Amygdala (tissue), 56 donors: Measurements from ENCODE around the gene NCK2.

Experiments used
- DNase-seq, 56 donors: peaks; one replicate each; lab custom pipeline; 2025; lab: John Stamatoyannopoulos, UW

Gene NCK2

GRCh38 chr2:105806996-105807395 lies 62.3 kb downstream of the NCK2 start:
- no peak for DNase-seq

DNA sequence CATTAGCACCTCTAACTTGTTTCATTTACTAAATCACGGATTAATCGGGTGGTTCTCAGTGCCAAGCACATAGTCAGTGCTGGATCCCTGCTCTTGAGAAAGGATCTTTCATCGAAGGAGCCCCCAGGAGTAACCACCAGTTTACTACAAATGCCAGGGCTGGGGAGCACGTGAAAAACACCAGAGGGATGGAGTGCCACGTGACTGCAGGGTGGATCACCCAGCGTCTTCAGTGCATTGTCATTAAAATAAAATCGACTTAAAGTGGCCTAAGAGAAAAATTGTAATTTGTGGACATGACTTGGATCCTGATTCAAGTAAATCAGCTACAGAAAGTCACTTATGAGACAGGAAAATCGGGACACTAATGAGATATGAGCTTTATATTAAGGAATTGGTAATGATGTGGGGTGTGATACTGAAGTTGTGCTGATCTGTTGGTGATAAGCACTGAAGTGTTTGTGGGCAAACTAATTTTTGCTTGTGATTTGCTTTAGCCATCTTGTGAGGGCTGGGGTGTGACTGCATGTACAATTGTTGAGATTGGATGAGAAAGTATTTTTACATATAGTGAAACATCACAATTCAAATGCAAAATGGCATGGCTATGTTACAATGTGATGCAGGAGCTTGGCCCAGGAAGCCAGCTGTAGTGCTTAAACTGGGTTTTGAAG lies 63.8 kb downstream of the NCK2 start:
- no peak for DNase-seq

GRCh38 chr2:105809097-105809473 lies 64.4 kb downstream of the NCK2 start:
- DNase-seq: no peak

GRCh38 chr2:105809723-105810122 lies 65.0 kb downstream of the NCK2 start:
- DNase-seq: no peak

DNA sequence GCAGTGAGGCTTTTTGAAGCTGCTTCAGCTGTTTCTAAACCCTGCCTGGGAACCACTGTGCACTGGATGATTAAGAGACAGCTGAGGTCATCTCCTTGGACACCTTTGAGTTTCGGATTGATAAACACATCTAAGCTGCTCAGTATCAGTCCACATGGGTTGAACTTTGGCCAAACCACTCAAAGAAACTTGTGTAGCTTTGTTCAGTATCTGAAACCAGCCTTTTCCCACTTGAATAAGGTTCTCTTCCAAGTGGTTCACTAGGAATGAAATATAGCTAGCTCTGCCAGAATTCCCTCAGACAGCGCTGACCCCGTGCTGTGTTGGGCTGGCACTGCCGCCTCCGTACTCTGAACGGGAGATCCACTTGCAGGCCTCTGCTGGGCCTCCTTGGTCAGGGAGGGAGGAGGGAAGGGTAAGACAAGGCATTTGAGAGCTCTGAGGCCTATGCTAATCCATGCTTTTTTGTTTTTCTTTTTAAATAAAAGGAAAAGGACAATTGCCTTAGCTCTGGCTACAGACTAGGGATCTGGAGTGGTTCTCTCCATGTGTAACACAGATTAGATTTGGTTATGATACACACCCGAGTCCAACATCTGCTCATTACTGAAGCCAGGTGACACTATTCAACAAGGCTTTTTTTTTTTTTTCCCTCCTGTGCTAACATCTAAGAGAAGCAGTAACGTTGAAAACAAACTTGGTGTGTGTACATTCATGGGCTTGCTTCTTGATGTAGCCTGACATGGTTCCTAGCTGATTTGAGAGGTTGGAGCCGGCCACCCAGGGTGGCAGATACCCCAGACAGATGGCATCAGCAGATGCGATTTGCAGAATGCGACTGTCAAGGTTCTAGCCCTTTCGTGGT lies 67.7 kb downstream of the NCK2 start:
- peak in 27 of 56 donors; percentile 5 to 69 (median 25) for DNase-seq

DNA sequence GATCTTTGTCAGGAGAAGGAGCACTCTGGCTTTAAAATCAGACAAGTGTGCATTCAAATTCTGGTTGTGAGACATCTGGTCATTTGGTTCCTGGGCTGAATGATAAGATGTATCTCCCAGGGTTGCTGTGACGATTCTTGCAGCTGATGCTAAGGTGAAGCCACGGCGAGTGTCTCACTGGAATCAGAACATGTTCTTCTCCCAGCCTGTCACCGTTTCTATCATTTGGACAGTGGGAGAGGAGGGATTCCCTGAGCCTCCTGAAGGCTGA lies 68.3 kb downstream of the NCK2 start:
- DNase-seq: no peak

DNA sequence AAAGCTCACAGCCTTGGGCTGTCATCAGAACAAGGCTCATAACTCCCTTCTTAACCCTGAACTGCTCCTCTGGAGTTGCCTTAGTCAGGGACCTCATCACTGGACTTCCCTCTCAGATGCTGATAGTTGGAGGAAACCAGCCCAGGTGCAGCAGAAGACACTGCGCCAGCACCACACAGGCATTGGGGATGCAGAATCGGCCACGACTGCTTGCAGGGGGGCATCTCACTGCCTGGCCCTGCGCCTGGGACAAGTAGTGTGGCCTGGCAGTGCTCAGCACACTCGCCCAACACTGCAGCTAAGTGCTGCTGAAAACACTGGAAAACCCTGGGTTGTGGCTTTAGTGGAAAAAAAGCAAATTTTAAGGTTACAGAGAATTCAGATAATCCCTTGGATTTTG lies 68.7 kb downstream of the NCK2 start:
- no peak for DNase-seq

DNA sequence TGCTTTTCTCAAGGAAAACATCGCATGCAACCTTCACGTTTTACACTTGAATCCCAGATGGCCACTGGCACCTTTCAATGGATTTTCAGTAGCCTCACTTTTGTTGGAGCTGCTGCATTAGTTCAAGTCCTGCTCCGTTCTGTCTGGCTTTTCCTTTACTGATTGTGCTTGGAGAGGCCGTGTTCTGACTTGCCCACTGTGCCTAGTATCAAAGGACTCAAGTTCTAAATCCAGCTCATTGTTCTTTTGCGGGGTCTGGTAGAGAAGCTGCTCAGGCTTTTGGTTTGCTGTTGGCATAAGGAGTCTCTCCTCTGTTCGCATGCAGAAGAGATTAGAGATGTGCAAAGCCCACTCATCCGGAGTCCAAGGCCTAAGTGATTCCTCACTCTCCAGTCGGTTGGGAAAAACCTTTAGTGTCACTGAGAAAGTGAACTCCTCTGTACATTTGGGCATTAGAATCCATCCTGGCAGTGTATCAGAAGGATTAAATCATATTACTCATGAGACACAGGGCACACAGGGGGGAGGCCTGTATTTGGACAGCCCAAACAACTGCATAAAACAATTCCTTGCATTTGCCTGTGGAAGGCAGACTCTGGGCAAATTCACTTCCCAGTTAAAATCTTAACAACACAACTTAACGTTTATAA lies 69.7 kb downstream of the NCK2 start:
- DNase-seq: no peak

GRCh38 chr2:105815401-105815800 lies 70.7 kb downstream of the NCK2 start:
- DNase-seq: no peak

- DNase-seq: no peak
Observed at GRCh38 chr2:105820151-105820550, 75.4 kb downstream of the NCK2 start.

DNA sequence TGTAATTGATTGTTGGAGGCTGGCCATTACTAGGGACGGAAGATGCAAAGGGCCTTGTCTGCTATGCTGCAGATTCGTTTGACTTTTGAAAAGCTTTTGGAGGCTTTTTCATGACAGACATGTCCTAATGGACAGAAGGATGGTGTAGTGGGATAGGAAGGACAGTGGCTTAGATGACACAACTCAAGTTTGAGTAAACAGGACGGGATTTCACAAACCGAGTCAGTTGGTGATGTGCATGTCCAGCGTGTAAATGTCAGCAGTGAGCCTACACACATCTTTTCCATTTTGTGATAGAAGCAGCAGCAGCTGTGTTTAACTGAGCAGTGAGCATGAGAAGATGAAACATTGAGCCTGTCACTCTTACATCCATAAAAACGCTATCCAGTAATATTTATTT lies 76.0 kb downstream of the NCK2 start:
- DNase-seq: no peak

DNA sequence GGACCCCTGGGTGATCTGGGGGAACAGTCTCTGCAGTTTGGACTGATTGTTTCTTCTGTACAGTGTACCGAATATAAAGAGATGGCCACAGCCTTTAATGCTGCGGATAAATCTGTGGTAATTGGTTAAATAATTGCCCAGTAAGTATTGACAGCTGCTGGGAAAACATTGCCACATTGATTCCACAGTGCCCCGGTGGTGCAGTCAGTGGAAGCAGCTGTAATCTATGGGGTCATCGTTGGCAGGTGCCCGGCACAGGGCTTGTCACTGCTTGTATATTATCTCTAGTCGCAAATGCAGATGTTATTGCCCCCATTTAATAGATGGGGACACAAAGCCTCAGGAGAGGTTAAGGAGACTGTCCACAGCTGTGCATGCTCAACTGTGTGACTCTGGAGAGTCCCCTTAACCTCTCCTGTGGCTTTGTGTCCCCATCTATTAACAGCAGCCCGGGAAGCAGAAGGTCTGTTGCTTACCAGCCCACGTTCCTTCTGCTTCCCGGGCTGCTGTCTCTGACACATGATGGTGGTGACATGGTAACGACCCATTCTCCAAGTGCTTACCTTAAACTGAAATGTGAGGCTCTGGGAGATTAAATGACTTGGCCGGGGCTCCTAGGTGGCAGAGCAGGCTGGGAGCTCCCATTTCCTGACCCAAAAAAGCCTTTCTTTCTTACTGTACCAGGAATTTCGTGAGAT lies 76.9 kb downstream of the NCK2 start:
- no peak for DNase-seq

- DNase-seq: no peak
Observed at GRCh38 chr2:105822186-105822585, 77.5 kb downstream of the NCK2 start.

DNA sequence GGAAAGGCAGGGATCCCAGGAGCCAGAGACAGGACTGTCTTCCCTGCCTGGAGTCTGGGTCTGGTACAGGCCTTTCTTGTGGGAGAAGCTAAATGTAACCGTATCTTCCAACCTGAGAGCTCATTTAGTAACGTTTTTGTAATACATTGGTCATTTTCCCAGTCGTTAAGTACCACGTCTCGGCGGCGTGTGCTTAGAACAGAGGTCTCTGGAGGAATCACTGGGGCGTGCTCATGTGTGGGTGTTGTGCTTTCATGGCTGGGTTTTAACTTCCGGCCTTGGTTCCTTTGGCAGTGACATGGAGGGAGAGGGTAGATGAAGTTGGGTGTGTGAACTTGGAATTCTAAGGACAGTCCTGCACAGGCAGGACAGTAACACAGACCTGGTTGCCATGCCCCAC lies 79.7 kb downstream of the NCK2 start:
- no peak for DNase-seq

GRCh38 chr2:105827351-105828096 lies 82.8 kb downstream of the NCK2 start:
- no peak for DNase-seq

GRCh38 chr2:105828558-105828957 lies 83.8 kb downstream of the NCK2 start:
- DNase-seq: no peak

DNA sequence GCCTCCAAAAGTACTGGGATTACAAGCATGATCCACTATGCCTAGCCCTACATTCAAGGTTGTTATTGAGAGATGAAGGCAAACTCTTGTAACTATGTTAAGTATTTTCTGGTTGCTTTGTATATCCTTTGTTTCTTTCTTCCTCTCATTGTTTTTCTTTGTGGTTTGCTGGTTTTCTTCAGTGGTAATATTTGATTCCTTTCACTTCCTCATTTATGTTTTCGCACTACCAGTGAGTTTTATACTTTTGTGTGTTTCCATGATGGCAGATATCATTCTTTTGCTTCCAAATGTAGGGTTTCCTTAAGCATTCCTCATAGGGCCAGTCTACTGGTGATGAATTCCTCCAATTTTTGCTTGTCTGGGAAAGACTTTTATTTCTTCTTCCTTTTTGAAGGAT lies 90.2 kb downstream of the NCK2 start:
- no peak for DNase-seq

DNA sequence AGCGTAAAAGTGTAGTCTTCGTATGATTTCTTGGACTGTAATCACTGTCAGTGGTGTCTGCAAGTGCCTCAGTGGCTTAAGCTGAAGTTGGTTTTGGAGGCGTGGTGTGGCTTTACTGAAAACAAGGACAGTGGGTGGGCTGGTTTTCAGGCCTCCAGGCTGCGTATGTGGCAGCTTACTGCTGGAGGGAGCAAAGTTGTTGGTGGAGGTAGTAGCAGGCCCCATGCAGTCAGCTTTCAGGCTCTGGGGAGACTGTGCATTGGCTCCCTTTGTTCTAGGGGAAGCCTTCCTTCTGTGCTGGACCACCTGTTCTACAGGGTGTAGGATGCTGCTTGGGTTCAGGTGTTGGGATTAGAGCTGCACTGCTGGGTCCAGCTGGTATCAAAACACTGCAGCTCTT lies 91.6 kb downstream of the NCK2 start:
- no peak for DNase-seq

DNA sequence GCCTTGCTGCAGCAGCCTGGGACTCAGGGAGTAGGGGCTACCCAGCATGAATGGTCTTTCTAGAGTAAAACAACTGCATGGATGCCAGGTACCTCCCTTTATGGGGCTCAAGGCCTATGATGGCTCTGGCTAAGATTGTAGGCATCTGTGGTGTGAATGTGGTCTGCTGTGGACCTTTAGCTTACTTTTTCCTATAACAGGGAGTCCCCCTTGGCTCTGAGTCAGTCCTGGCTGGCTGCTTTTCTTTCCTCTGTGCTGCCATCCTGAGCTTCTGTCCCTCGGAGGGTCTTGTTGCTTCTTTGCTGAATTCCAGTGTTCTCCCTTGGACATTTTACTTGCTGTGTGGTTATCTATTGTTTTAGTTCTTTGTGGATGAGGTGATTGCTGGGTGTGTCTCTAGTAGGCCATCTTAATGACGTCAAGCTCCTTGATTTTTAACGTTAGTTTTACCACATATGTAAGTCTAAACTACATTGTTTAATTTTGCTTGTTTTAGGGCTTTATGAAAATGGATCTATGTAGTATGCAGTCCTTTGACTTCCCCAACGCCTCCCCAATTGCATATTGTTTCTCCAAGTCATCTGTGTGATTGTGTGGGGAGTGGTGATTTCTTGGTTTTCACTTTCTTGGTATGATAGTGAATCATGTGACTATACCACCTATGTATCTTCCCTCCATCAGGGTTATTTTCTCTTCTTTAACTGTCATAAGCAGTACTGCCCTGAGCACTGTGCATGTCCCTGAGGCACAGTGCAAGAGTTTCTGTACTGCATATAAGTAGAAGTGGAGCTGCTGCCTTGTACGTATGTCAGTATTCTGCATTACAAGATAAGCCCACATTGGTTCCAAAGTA lies 92.4 kb downstream of the NCK2 start:
- no peak for DNase-seq

- no peak for DNase-seq
Observed at GRCh38 chr2:105839793-105840192, 95.1 kb downstream of the NCK2 start.
